Adipose tissue (tissue), 3 donors: Measurements from ENCODE around the gene ME3. TPM values are rescaled to one million over a fixed set of nuclear protein-coding genes. Genes with fewer than 3 reads are reported as not detected.
"Not testable (repeated sequence)": the region's sequence is repeated elsewhere in the genome, so short reads cannot be mapped to it uniquely, and the experiment has no call there.

Source experiments
- H3K27ac ChIP-seq: one replicate; pipeline ENCODE4 v1.5.1; 2013; ENCODE audit warnings: low read depth, low read length
- WGBS, 3 donors: extraction: QIAGEN DNeasy Blood & Tissue Kit; methylation state at CpG; one replicate each; pipeline ENCODE4 v1.1.7; 2013; 5-methylcytosine and 5-hydroxymethylcytosine counted together
- polyA plus RNA-seq, 3 donors: library from polyadenylated mRNA; stranded (reverse); fragments of 200-250 nt; gene quantifications; one replicate each; pipeline ENCODE4 v1.2.3, GENCODE V29; 2013
- donor health status: healthy with polysubstance abuse.
- donor health status: Bipolar disorder and iron deficiency.
- donor health status: healthy.

Gene ME3
- polyA plus RNA-seq, 3 donors = 7.6 to 29.4 (median 14.5) TPM

DNA sequence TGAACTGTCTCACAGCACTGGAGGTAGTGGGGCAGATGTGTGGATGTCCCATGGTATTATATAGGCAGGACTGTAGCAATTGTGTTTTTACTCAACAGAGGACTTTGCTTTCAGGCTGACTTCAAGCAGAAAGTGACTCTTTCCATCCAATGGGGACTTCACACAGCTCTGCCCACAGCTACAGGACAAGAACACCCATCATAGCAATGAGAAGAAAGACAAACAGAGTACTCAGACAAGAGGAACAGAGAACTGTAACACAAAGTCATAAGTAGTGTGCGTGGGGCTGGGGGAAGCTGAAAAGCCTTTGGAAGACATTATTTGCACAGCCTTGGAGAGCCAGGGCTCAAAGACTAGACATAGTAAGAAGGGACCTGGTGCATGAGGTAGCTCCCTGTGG, 227.4 kb downstream of the ME3 start:
- 94 to 100% (median 100%) methylated on average over 1 of the region's 1 CpG for WGBS, 3 donors

DNA sequence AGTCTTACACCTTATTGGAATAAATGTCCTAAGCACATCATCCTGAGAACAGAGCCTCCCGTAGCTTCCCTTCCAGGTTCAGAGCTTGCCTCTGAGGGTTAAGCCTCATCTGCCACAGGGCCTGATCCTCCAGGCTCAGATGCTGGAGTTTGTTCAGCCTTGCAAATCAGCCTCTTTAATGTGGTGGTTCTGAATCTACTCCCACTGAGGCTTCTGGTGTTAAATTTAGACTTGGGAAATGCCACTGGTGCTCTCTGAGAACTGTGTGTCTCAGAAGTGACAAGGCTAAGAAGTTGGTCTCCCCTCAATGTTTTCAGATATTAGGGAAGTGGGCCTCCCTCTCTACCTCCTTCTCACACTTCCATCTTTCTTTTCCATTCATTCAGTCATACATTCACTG, 229.0 kb downstream of the ME3 start:
- WGBS, 3 donors = 0 to 2% (median 0%) methylated on average over 1 of the region's 1 CpG
- H3K27ac ChIP-seq = no peak overlapping the region

More for the DNA sequence above, 227.4 kb downstream of the ME3 start:
- H3K27ac ChIP-seq = no peak overlapping the region

DNA sequence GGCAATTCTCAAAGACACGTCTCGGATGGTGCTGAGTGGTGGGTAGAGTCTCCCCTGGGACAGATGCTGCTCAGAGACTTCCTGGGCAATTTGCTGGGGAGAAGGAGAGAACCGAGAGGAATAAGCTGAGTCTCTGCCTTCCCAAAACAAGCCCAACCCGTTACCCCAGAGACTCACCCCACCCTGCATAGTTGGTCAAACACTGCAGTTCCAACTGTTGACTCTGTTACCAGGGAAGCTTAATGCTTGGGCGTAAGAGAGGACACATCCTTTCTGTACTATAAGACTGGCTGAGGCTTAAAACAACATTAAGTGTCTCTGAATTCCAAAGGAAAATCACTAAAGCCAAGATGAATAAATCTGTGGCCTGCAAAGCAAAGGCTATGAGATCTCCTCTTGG, 229.6 kb downstream of the ME3 start:
- 75 to 89% (median 76%) methylated on average over 5 of the region's 5 CpGs for WGBS, 3 donors
- H3K27ac ChIP-seq = no peak overlapping the region

DNA sequence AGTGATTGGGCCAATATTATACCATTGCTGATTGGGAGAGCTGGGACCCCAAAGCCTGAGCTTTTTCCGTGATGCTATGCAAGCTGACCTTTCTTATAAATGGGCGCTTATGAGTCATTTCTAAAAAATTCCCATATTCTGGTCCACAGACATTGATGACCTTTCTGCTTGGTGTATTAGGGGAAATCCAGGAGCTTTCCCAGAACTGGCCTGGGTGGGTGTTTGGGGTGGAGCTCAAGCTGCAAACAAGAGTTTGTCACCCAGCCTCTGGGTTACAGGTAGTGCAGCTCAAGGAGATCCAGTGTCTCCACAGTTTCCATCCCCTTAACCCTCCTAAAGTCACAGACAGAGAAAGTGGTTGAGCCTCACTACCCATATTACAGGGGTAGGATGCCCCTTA, 230.0 kb downstream of the ME3 start:
- WGBS, 3 donors = 75 to 91% (median 81%) methylated on average over 2 of the region's 2 CpGs
- H3K27ac ChIP-seq = no peak overlapping the region

DNA sequence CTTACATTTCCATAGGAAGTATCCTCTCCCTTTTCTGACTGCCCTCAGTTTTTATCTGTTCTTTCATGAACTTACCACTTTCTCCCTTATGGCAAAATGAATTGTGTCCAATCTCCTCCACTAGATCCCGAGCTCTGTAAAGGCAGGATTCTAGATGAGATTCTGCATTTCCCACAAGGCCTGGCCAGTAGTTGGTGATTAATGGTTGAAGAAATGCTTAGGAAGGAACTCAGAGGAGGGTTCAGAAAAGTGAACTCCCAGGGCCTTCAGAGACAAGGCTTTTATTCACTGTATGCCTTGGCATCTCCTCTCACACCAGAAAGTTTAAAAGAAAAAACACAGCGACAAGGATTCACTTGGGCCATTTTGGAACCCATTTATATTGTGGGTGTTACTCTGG, 231.6 kb downstream of the ME3 start:
- no peak overlapping the region for H3K27ac ChIP-seq
- 50 to 70% (median 55%) methylated on average over 2 of the region's 2 CpGs for WGBS, 3 donors

DNA sequence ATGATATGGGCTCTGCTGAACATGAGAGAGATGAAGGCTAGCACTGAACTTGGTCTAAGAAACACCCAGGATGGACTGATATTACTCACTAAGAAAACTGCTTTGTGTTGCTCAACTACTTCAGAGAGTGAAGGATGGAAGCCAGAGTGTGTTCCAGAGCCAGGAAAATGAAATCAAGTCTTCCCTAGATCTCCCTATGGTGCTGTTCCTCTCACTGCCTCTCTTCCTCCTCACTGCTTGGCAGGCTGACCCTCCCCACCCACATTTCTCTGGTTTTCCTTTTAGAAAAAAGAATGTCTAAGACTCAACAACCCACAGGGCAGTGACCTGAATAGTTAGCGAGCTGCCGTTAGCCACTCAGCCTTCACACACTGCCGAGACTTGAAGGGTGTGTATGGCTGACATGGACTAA, 232.1 kb downstream of the ME3 start:
- WGBS, 3 donors = 47 to 86% (median 63%) methylated on average over 3 of the region's 3 CpGs
- H3K27ac ChIP-seq = no peak overlapping the region

DNA sequence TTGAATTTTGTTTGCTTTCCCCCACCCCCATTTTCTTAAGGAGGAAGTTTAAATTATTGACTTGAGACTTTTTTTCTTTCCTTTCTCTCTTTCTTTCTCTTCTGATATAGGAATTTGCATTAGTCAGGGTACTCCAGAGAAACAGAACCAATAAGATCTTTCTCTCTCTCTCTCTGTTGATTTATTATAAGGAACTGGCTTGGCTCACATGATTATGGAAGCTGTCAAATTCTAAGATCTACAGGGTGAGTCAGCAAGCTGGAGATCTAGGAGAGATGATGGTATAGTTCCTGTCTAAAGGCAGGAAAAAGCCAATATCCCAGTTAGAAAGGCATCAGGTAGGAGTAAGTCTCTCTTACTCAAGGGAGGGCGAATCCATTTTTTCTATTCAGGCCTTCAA, 233.7 kb downstream of the ME3 start:
- 100% methylated on average over 1 of the region's 1 CpG for WGBS, 3 donors
- H3K27ac ChIP-seq = no peak overlapping the region

DNA sequence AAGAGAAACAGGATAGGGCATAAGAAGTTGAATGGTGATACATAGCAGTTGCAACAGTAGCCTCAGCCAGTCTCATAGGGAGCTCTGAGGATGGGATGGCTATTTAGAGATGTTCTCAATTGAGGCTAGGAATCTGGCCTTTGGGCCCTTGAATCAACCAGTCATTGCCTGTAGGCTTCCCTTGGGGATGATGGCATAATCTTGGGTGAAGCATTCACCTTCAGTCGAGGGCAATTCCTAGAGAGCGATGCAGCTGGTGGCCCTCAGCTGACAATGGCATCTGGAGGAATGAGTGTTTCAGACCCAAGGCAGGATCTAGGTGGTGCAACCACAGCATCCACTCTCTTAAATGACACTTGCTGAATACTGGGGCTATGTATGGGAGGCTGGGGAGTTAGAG, 236.7 kb downstream of the ME3 start:
- 94 to 99% (median 97%) methylated on average over 2 of the region's 2 CpGs for WGBS, 3 donors

DNA sequence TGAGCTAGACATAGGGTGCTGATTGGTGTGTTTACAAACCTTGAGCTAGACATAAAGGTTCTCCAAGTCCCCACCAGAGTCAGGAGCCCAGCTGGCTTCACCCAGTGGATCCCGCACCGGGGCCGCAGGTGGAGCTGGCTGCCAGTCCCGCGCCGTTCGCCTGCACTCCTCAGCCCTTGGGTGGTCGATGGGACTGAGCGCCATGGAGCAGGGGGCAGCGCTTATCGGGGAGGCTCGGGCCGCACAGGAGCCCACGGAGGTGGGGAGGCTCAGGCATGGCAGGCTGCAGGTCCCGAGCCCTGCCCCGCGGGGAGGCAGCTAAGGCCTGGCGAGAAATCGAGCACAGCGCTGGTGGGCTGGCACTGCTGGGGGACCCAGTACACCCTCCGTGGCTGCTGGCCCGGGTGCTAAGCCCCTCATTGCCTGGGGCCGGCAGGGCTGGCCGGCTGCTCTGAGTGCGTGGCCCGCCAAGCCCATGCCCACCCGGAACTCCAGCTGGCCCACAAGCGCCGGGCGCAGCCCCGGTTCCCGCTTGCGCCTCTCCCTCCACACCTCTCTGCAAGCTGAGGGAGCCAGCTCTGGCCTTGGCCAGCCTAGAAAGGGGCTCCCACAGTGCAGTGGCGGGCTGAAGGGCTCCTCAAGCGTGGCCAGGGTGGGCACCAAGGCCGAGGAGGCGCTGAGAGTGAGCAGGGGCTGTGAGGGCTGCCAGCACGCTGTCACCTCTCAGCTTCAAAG, 238.9 kb downstream of the ME3 start:
- 95 to 98% (median 96%) methylated on average over 23 to 38 of the region's 38 CpGs for WGBS, 3 donors

More for the DNA sequence above, 236.7 kb downstream of the ME3 start:
- H3K27ac ChIP-seq = no peak overlapping the region

DNA sequence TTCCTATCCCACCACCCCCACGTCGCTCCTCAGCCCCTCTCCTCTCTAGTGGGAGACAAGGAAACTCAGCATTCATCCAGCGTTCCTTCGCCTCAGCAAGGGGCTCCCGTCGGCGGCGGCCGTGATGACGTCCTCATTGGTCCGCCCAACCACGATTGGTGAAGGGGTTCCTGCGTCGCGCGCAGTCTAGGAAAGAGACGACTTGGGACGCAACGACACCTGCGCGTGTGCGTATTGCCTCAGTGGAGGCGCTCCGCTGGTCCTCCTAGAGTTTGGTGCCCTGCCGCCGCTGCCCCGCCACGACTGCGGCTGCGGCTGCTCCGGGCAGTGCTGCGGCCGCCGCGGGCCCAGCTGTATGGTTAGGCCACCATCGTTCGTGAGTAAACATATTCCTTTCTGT, 241.2 kb downstream of the ME3 start:
- WGBS, 3 donors = 86 to 92% (median 91%) methylated on average over 36 to 37 of the region's 37 CpGs
- H3K27ac ChIP-seq = no peak overlapping the region

More for the DNA sequence above, 238.9 kb downstream of the ME3 start:
- H3K27ac ChIP-seq = not testable (repeated sequence)

DNA sequence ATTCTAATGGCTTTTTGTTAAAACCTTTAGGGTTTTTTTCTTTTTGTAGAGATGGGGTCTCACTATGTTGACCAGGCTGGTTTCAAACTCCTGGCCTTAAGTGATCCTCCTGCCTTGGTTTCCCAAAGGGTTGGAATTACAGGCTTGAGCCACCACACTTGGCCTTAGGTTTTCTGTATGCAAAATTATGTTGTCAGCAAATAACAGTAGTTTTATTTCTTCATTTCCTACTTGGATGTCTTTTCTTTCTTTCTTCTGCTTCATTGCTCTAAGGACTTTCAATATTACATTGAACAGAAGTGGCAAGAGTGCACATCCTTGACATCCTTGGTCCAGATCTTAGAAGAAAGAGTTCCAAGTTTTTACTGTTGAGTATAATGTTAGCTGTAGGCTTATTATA, 245.0 kb downstream of the ME3 start:
- no peak overlapping the region for H3K27ac ChIP-seq

DNA sequence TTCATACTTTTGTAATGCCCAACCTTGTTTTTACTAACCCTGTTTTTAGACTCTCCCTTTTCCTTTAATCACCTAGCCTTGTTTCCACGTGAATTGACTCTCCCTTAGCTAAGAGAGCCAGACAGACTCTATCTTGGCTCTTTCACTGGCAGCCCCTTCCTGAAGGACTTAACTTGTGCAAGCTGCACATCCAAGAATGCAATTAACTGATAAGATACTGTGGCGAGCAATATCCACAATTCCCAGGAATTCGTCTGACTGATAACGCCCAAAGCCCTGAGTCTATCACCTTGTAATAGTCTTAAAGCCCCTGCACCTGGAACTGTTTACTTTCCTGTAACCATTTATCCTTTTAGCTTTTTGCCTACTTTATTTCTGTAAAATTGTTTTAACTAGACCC, 248.9 kb downstream of the ME3 start:
- H3K27ac ChIP-seq = not testable (repeated sequence)

DNA sequence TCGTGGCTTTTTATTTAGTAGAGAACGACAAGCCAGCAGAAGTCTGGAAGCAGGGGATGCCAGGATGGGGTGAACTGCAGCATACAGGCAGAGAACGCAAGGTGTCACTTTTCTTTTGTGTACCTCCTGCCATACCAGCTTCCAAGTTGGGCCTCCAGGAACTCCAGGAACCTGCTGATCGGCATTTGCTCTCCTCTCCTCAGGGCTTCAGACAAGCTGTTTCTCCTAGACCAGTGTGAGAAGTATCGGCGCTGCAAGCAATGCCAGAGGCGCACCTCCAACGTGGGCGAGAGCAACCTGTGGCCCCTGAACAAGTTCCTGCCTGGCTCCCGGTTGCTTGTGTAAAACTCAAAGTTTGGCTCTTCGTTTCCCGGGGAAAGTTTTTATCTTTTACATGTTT, 250.0 kb downstream of the ME3 start:
- no peak overlapping the region for H3K27ac ChIP-seq
- WGBS, 3 donors = 66 to 82% (median 69%) methylated on average over 12 of the region's 12 CpGs

More for the DNA sequence above, 248.9 kb downstream of the ME3 start:
- 40 to 55% (median 55%) methylated on average over 4 of the region's 4 CpGs for WGBS, 3 donors

DNA sequence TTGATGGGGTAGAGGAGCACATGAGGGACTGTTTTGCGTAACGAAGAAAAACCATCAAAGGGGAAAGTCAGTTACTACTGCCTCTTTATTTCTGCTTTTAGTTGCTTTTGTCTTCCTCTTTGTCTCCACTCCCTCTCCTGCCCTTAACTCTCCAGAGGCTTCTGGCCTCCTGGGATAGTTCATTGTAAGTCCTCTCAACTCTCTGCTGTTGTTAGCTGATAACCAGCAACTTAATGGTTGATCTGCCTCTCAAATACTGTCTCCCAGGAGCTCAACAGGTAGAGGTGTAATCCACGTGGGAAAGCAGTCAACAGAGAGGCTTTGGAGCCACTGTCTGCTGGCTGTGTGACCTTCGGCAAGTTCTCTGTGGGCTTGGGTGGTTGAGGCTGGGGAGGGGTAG, 250.5 kb downstream of the ME3 start:
- 71 to 79% (median 78%) methylated on average over 4 of the region's 4 CpGs for WGBS, 3 donors
- H3K27ac ChIP-seq = no peak overlapping the region

DNA sequence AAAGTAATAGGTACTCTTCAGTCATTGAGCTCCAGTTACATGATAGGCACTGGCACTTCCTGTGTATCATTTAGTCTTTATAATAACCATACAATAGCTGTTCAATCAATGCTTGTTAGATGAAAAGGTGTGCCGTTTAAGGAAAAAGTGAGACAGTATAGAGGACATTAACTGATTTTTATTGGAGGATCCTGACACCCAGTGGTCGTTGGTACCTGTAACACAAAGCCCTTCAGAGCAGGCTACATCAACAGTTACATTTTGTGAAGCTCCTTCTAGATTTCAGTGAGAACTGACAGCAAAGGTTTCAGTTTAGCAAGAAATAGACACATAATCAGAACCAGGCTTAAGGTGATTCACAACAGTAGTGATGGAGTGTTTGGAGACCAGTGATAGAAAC, 253.5 kb downstream of the ME3 start:
- H3K27ac ChIP-seq = no peak overlapping the region
- WGBS, 3 donors = 28 to 37% (median 36%) methylated on average over 2 of the region's 2 CpGs

DNA sequence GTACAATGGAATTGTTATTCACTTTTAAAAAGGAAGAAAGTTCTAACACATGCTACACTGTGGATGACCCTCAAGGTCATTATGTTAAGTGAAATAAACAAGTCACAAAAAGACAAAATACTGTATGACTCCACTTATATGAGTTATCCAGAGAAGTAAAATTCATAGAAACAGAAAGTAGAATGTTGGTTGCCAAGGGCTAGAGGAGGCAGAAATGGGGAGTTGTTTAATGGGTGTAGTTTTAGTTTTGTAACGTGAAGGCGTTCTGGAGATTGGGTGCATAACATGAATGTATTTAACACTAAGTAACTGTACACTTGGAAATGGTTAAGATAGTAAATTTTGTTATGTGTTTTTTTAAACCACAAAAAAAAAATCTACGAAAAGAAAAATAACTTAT, 253.9 kb downstream of the ME3 start:
- WGBS, 3 donors = 89 to 93% (median 92%) methylated on average over 3 of the region's 3 CpGs
- no peak overlapping the region for H3K27ac ChIP-seq

DNA sequence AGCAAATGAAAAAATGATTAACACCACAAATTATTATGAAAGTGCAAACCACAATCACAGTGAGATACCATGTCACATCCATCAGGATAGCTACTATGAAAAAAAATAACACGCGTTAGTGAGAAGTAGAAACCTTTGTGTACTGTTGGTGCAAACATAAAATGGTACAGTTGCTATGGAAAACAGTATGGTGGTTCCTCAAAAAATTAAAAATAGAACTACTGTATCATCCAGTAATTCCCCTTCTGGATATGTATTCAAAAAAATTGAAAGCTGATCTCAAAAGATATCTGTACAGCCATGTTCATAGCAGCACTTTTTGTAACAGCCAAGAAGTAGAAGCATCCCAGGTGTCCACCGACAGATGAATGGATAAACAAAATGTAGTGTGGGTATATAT, 254.3 kb downstream of the ME3 start:
- H3K27ac ChIP-seq = no peak overlapping the region
- 88 to 91% (median 90%) methylated on average over 3 of the region's 3 CpGs for WGBS, 3 donors

DNA sequence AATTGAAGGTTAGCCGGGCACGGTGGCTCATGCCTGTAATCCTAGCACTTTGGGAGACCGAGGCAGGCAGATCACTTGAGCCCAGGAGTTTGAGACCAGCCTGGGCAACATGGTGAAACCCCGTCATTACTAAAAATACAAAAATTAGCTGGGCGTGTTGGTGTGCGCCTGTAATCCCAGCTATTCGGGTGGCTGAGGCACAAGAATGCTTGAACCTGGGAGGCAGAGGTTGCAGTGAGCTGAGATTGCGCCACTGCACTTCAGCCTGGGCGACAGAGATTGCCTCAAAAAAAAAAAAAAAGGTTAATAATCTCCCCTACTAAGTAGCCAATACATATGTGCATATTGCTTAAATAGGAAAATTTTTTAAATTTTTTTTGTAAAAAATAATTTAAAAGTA, 255.5 kb downstream of the ME3 start:
- WGBS, 3 donors = 89 to 93% (median 92%) methylated on average over 9 of the region's 9 CpGs
- not testable (repeated sequence) for H3K27ac ChIP-seq

DNA sequence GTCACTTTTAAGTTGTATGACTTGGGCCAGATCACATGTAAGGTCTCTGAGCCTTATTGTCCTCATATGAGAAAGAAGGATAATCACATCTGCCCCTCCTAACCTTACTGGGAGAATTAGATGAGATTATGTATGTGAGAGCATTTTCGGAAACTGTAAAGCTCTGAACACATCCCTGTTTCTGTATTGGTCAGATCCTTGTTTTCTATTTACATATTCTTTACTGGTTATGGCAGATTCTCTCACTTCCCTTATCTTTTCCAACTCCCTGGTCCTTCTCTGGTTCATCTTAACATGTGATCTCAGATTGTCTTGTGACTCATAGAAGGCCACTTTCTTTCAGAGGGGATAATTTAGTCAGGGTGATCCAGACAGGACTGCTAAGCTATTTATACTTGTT, 255.9 kb downstream of the ME3 start:
- WGBS, 3 donors = 83 to 96% (median 91%) methylated on average over 1 of the region's 1 CpG
- no peak overlapping the region for H3K27ac ChIP-seq

DNA sequence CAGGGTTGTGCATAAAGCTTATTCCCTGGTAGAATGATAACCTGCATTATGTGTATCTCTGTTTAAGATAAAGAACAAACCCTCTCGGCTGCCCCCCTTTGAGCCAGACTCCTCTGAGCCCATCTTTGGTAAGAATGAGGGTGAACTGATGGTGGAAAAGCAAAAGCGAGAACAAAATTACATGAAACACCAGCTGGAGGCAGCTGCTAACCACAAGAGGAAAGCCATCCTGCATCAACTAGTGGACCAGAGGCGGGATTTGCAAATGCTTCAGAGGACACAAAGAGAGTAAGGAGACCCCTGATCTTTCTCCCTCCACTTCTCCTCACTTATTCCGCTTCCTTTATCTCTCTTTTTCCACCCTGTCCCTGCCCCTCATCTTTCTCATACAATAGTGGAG, 257.4 kb downstream of the ME3 start:
- no peak overlapping the region for H3K27ac ChIP-seq
- WGBS, 3 donors = 82 to 87% (median 86%) methylated on average over 4 of the region's 4 CpGs

DNA sequence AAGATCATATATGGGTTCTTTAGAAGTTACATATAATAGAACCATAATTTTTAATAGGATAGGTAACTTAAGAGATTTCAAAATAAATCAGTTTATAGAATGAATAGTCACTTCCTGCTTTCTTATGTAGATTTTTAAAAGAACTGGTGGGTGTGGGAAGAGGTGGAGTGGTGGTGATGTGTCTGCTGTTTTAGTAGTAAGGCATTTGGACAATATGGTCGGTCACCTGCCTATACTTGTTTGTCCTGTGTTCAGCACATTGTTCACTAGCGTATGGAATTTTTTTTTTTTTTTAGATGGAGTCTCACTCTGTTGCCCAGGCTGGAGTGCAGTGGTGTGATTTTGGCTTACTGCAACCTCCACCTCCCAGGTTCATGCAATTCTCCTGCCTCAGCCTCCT, 258.4 kb downstream of the ME3 start:
- H3K27ac ChIP-seq = no peak overlapping the region
- 96 to 100% (median 100%) methylated on average over 2 of the region's 2 CpGs for WGBS, 3 donors
